Testis (tissue), 2 donors: Measurements from ENCODE around the gene S100B.

Experiments
- CTCF ChIP-seq, 3 experiments: fragments of 450-650 bp in 2 of 3; fragments of 200-600 bp in 1 of 3; sonication (generic) in 1 of 3; IDR thresholded peaks; one replicate each; pipeline ENCODE4 v1.5.1; 2016 to 2019; ENCODE audit warnings: antibody characterized with exemption in 3 of 3, mild to moderate bottlenecking in 2 of 3, moderate library complexity in 1 of 3
- POLR2A ChIP-seq: fragments of 450-650 bp; IDR thresholded peaks from one replicate; pipeline ENCODE4 v1.6.1; 2017; ENCODE audit warnings: antibody characterized with exemption, mild to moderate bottlenecking, moderate library complexity

- TF ChIP-seq CTCF (IDR thresholded peaks at IDR 0.05), result no peak
- no peak for TF ChIP-seq POLR2A
Observed at GRCh38 chr21:46618738-46619379, 14.0 kb upstream of the S100B start.
